Measurements from ENCODE around the gene DOK6.

DNA sequence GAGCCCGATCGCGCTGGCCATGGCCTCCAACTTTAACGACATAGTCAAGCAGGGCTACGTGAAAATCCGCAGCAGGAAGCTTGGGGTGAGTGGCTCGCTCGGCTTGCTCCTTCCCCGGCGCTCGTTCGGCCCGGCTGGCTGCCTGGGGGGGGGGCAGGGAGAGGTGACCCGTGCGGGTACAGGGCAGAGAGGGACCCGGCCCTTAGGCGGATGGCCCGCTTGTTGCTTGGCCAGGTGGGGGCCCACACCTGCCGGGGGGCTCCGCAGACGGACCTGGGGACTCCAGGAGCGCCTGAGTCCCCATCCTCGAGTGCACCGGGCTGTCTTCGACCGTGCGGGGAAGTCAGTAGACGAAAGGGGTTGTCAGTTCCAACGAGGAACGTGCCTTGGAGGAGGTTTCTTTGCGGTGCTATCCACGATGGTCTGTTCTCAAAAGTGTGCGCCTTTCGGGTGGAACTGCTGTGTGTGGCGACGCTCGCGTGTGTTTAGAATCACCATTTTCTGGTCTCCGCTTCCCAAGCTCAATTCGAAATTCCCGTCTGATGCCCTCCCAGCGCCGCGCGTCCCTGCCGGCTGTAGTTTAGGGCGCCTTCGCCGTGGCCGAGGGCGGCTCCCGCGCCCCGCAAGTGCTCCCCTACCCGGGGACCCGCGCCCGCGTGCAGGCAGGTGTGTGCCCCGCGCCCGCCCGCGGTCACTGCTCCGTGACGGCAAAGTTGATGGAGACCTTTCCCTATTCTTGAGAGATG is 711 bp downstream of the DOK6 start:
- TF ChIP-seq, protein P1, sequence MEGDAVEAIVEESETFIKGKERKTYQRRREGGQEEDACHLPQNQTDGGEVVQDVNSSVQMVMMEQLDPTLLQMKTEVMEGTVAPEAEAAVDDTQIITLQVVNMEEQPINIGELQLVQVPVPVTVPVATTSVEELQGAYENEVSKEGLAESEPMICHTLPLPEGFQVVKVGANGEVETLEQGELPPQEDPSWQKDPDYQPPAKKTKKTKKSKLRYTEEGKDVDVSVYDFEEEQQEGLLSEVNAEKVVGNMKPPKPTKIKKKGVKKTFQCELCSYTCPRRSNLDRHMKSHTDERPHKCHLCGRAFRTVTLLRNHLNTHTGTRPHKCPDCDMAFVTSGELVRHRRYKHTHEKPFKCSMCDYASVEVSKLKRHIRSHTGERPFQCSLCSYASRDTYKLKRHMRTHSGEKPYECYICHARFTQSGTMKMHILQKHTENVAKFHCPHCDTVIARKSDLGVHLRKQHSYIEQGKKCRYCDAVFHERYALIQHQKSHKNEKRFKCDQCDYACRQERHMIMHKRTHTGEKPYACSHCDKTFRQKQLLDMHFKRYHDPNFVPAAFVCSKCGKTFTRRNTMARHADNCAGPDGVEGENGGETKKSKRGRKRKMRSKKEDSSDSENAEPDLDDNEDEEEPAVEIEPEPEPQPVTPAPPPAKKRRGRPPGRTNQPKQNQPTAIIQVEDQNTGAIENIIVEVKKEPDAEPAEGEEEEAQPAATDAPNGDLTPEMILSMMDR (IDR thresholded peaks at IDR 0.05), result no peak
- no peak for TF ChIP-seq EZH2 (IDR thresholded peaks at IDR 0.05; ENCODE audit: borderline replicate concordance, insufficient read depth, low read depth, low read length, poor library complexity, severe bottlenecking)

All from B cell (primary cell).